ENCODE data around the gene ASPA.

- no peak for TF ChIP-seq FOS (IDR thresholded peaks at IDR 0.05; ENCODE audit: borderline replicate concordance, insufficient read depth, low read length)
- TF ChIP-seq POLR2AphosphoS5 (IDR thresholded peaks at IDR 0.05; ENCODE audit: insufficient read depth, low read depth, low read length) = no peak
- no peak for TF ChIP-seq CTCF (IDR thresholded peaks at IDR 0.05; ENCODE audit: extremely low read depth in 1 of 2, insufficient read depth in 1 of 2, low read depth in 1 of 2, low read length in 2 of 2)
- TF ChIP-seq, protein P1, sequence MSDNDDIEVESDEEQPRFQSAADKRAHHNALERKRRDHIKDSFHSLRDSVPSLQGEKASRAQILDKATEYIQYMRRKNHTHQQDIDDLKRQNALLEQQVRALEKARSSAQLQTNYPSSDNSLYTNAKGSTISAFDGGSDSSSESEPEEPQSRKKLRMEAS (IDR thresholded peaks at IDR 0.05; ENCODE audit: insufficient read depth, insufficient read length) = no peak
- TF ChIP-seq MYC (IDR thresholded peaks at IDR 0.05; ENCODE audit: low read depth, low read length) = no peak
- TF ChIP-seq EZH2 (IDR thresholded peaks at IDR 0.05; ENCODE audit: borderline replicate concordance, low read depth, low read length, severe bottlenecking) = no peak
- TF ChIP-seq JUN (IDR thresholded peaks at IDR 0.05; ENCODE audit: borderline replicate concordance, insufficient read depth, insufficient read length, low read depth) = no peak
Observed at GRCh38 chr17:3536716-3537115, 60.9 kb downstream of the ASPA start.

Measured in endothelial cell of umbilical vein (primary cell).